SJCRH30 (cell line): Measurements from ENCODE around the gene TBC1D2. TPM values are rescaled to one million over a fixed set of nuclear protein-coding genes. Genes with fewer than 3 reads are reported as not detected.
A peak's percentile ranks its signal among the peaks of the same experiment; 100 is the strongest.

Experiments used
- DNase-seq, 2 experiments: peaks; one replicate each; pipeline ENCODE4 v3.0.0-alpha.2; 2015 to 2020
- H3K27ac ChIP-seq: fragments of 250-450 bp; sonication (Bioruptor Pico); 2 replicates; pipeline ENCODE4 v1.5.1; 2020; ENCODE audit warnings: mild to moderate bottlenecking, moderate library complexity
- H3K27me3 ChIP-seq: fragments of 250-450 bp; sonication (Bioruptor Pico); 2 replicates; pipeline ENCODE4 v1.5.1; 2020; ENCODE audit warnings: mild to moderate bottlenecking, moderate library complexity
- H3K36me3 ChIP-seq: fragments of 250-450 bp; sonication (Bioruptor Pico); 2 replicates; pipeline ENCODE4 v1.5.1; 2020; ENCODE audit warnings: mild to moderate bottlenecking, moderate library complexity
- H3K4me1 ChIP-seq: fragments of 250-450 bp; sonication (Bioruptor Pico); 2 replicates; pipeline ENCODE4 v1.5.1; 2020; ENCODE audit warnings: mild to moderate bottlenecking, moderate library complexity
- H3K4me3 ChIP-seq: fragments of 250-450 bp; sonication (Bioruptor Pico); 2 replicates; pipeline ENCODE4 v1.5.1; 2020; ENCODE audit warnings: mild to moderate bottlenecking, moderate library complexity
- H3K9me3 ChIP-seq: fragments of 250-450 bp; sonication (Bioruptor Pico); replicated peaks from 2 replicates; pipeline ENCODE4 v1.5.1; 2020; ENCODE audit warnings: mild to moderate bottlenecking, moderate library complexity
- total RNA-seq: library from RNA; depleted of rRNA; stranded (reverse); fragments of >200 nt; shearing (Covaris generic); gene quantifications from 2 replicates; pipeline ENCODE4 v1.2.3, GENCODE V29; 2014; rRNA removed

TBC1D2 gene
- 1.4 and 1.8 TPM in 2 replicates for total RNA-seq

- DNase-seq, result peak; percentile 94 to 96
- Histone ChIP-seq H3K27me3 (no peaks in the 10 kb centered on the region), H3K4me1 (peaks cover 7% of the 10 kb centered on the region; the same call in 1 of the 2 replicates), H3K9me3 (no peaks in the 10 kb centered on the region), H3K27ac (peak within 1 kb of the TSS; percentile 84), H3K36me3 (no peaks in the 10 kb centered on the region), H3K4me3 (peak within 1 kb of the TSS; percentile 64)
Measured at GRCh38 chr9:98255578-98256296, at the start of gene TBC1D2. Gene TBC1D2, minus strand, starts transcription at chr9:98255649. Its CDS starts 108 bp downstream, at chr9:98255541.

DNA sequence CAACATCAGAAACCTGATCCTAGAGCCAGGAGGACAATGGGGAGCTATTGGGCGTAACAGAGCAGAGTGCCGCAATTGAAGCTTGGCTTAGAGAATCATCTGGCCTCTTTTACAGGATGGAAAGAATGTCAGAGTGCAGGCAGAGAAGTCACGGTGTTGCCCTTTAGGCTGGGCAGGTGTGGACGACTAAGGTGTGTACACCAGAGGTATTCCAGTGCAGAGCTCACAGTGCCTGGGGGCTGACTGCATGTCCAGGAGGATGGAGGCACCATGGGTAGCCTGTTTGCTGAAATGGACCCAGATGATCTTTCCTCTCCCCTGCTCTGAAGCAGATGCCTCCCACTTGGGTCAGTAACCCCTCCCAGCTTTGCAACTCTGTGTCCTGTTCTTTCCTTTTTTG is 48.9 kb upstream of the TBC1D2 start:
- Histone ChIP-seq H3K4me3 (no peak overlapping the region), H3K4me1 (no peaks in the 10 kb centered on the region), H3K9me3 (no peaks in the 10 kb centered on the region), H3K36me3 (no peaks in the 10 kb centered on the region), H3K27ac (no peak overlapping the region), H3K27me3 (peaks cover 3% of the 10 kb centered on the region; the same call in 1 of the 2 replicates)
- DNase-seq, result no peak

GRCh38 chr9:98303633-98304125 is 48.2 kb upstream of the TBC1D2 start:
- peaks cover 3% of the 10 kb centered on the region; the same call in 1 of the 2 replicates for H3K27me3 ChIP-seq
- H3K9me3 ChIP-seq, result no peaks in the 10 kb centered on the region
- no peak overlapping the region for H3K27ac ChIP-seq
- no peaks in the 10 kb centered on the region for H3K36me3 ChIP-seq
- peak; percentile 13 to 44 for DNase-seq
- H3K4me1 ChIP-seq, result no peaks in the 10 kb centered on the region
- no peak overlapping the region for H3K4me3 ChIP-seq

DNA sequence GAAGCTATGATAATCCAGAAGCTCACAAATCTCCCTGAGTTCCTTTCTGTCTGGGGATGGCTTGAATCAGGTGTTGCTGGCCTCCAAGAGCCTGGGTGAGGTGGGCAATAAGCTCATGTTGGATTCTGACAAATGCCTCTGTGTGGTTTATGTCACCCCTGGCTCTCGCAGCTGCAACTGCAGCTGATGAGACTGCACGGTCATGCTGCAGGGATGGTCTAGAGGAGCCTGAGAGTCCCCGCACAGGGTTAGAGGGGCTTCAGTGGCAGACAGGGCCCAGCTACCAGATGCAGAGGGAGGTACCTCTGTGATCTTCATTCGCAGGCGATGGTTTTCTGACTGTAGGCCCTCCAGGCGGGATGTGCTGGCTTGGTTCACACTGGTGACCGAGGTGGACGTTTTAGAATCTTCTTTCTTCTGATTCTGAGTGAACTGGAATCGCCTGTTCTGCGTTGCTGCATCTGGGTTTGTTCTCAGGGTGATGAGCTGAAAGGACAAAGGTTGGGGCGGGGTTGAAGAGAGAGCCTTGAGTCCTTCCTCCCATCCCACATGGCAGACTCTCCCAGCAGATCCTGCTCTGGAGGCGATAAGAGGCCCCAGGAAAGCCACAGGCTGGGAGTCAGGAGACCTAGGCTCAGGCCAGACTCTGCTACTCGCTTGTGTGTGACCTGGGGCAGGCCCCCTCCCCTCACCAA is 47.6 kb upstream of the TBC1D2 start:
- H3K4me1 ChIP-seq, result no peaks in the 10 kb centered on the region
- no peak overlapping the region for H3K27ac ChIP-seq
- DNase-seq, result no peak
- H3K4me3 ChIP-seq, result no peak overlapping the region
- H3K36me3 ChIP-seq, result no peaks in the 10 kb centered on the region
- H3K9me3 ChIP-seq, result no peaks in the 10 kb centered on the region
- H3K27me3 ChIP-seq, result peaks cover 3% of the 10 kb centered on the region; the same call in 1 of the 2 replicates

- no peak for DNase-seq
- Histone ChIP-seq H3K9me3 (no peaks in the 10 kb centered on the region), H3K27me3 (peaks cover 3% of the 10 kb centered on the region; the same call in 1 of the 2 replicates), H3K27ac (no peak overlapping the region), H3K4me1 (no peaks in the 10 kb centered on the region), H3K36me3 (no peaks in the 10 kb centered on the region), H3K4me3 (no peak overlapping the region)
Measured at GRCh38 chr9:98302150-98302549, 46.7 kb upstream of the TBC1D2 start.

GRCh38 chr9:98300611-98301010 is 45.2 kb upstream of the TBC1D2 start:
- Histone ChIP-seq H3K36me3 (no peaks in the 10 kb centered on the region), H3K4me1 (no peaks in the 10 kb centered on the region), H3K27me3 (peaks cover 6% of the 10 kb centered on the region), H3K27ac (no peak overlapping the region), H3K4me3 (no peak overlapping the region), H3K9me3 (no peaks in the 10 kb centered on the region)
- no peak for DNase-seq

DNA sequence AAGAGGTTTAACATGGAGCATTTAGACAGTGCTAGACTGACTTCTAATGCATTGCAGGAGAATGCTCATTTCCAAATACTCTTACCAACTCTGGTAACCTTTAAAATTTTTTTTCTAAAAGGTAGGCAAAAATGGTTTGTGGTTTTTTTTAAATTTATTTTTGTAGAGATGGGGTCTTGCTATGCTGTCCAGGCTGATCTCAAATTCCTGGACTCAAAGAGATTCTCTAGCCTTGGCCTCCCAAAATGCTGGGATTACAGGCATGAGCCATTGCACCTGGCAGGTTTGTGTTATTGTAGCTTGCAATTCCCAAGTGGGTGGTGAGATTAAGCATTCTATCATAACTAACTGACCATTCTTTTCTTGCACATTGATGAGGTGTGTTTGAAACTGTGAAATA is 43.0 kb upstream of the TBC1D2 start:
- Histone ChIP-seq H3K36me3 (no peaks in the 10 kb centered on the region), H3K9me3 (no peaks in the 10 kb centered on the region), H3K4me3 (no peak overlapping the region), H3K4me1 (no peaks in the 10 kb centered on the region), H3K27me3 (peaks cover 6% of the 10 kb centered on the region), H3K27ac (no peak overlapping the region)
- no peak for DNase-seq

DNA sequence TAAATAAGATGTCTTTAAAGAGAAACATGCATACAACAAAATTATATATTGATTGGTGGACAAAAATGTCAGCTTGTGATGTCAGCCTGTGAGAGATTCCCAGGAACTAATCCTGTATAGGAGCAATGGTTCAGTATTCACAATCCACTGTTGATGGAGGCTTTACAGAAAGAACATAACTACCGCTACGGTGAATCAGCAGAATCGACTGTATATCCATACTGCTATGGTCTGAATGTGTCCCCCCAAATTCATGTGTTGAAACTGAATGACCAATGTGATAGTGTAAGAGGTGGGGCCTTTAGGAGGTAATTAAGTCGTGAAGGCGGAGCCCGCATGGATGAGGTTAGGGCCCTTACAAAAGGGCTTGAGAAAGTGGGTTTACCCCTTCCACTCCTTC is 40.4 kb upstream of the TBC1D2 start:
- Histone ChIP-seq H3K27me3 (peaks cover 9% of the 10 kb centered on the region; the same call in 1 of the 2 replicates), H3K4me1 (no peaks in the 10 kb centered on the region), H3K4me3 (no peak overlapping the region), H3K27ac (no peak overlapping the region), H3K36me3 (no peaks in the 10 kb centered on the region), H3K9me3 (no peaks in the 10 kb centered on the region)
- no peak for DNase-seq

GRCh38 chr9:98291820-98292219 is 36.4 kb upstream of the TBC1D2 start:
- Histone ChIP-seq H3K27me3 (peaks cover 18% of the 10 kb centered on the region; the same call in 1 of the 2 replicates), H3K9me3 (no peaks in the 10 kb centered on the region), H3K4me1 (no peaks in the 10 kb centered on the region), H3K4me3 (no peak overlapping the region), H3K27ac (no peak overlapping the region), H3K36me3 (no peaks in the 10 kb centered on the region)
- no peak for DNase-seq

DNA sequence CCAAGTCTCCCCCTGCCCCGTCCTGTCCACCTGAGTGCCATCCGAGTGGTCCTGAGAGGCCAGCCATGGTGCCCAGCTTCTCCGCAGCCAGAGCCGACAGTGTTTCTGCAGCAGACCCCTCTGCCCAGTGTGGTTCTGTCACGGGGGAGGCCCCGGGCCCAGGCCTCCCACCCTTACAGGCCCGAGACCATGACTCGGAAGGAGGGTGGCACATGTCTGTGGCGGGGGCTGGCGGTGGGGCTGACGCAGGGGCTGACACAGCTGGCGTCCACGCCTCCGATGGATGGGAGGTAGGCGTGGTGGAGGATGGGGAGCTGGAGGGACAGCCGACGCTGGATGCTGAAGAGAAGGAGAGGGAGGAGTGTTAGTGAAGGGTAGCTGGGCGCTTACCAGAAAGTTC is 35.0 kb upstream of the TBC1D2 start:
- H3K9me3 ChIP-seq, result no peaks in the 10 kb centered on the region
- no peak overlapping the region for H3K27ac ChIP-seq
- no peak for DNase-seq
- H3K4me1 ChIP-seq, result no peaks in the 10 kb centered on the region
- peaks cover 25% of the 10 kb centered on the region for H3K27me3 ChIP-seq
- no peak overlapping the region for H3K4me3 ChIP-seq
- H3K36me3 ChIP-seq, result no peaks in the 10 kb centered on the region

GRCh38 chr9:98289614-98290201 is 34.3 kb upstream of the TBC1D2 start:
- H3K36me3 ChIP-seq, result no peaks in the 10 kb centered on the region
- no peaks in the 10 kb centered on the region for H3K9me3 ChIP-seq
- H3K27ac ChIP-seq, result no peak overlapping the region
- DNase-seq, result no peak
- no peaks in the 10 kb centered on the region for H3K4me1 ChIP-seq
- peaks cover 26% of the 10 kb centered on the region for H3K27me3 ChIP-seq
- H3K4me3 ChIP-seq, result no peak overlapping the region

DNA sequence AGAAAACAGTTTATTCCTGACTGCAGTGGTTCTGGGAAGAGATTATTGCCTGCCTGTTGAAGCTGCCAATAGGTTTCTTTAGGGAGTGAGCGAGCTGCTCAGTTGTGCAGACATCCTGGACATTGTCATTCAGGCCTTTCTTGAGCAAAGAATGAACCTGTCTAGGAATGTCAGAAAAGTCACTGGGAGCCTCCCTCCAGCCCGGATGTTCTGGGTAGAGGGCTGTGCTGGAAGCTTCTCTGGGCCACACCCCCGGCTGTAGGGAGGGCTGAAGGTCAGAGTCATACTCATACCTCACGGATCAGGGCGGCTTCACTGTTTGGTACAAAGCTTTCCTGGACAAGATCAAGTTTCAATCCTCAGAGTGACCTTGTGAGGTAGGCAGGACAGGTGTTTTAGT is 33.4 kb upstream of the TBC1D2 start:
- Histone ChIP-seq H3K4me3 (no peak overlapping the region), H3K36me3 (no peaks in the 10 kb centered on the region), H3K27me3 (peaks cover 30% of the 10 kb centered on the region), H3K27ac (no peak overlapping the region), H3K9me3 (no peaks in the 10 kb centered on the region), H3K4me1 (no peaks in the 10 kb centered on the region)
- no peak for DNase-seq

- no peak overlapping the region for H3K4me3 ChIP-seq
- H3K9me3 ChIP-seq, result no peaks in the 10 kb centered on the region
- peak in 1 of 2 experiments; percentile 37 for DNase-seq
- H3K27ac ChIP-seq, result no peak overlapping the region
- H3K4me1 ChIP-seq, result no peaks in the 10 kb centered on the region
- H3K27me3 ChIP-seq, result peaks cover 32% of the 10 kb centered on the region
- H3K36me3 ChIP-seq, result no peaks in the 10 kb centered on the region
Measured at GRCh38 chr9:98287384-98287783, 31.9 kb upstream of the TBC1D2 start.

- no peaks in the 10 kb centered on the region for H3K9me3 ChIP-seq
- DNase-seq, result no peak
- H3K4me1 ChIP-seq, result no peaks in the 10 kb centered on the region
- no peak overlapping the region for H3K27ac ChIP-seq
- H3K27me3 ChIP-seq, result peaks cover 39% of the 10 kb centered on the region
- H3K4me3 ChIP-seq, result no peak overlapping the region
- H3K36me3 ChIP-seq, result no peaks in the 10 kb centered on the region
Measured at GRCh38 chr9:98285446-98285845, 30.0 kb upstream of the TBC1D2 start.

- peaks cover 37% of the 10 kb centered on the region for H3K27me3 ChIP-seq
Measured at GRCh38 chr9:98284754-98285153, 29.3 kb upstream of the TBC1D2 start.

More at GRCh38 chr9:98284754-98285153, 29.3 kb upstream of the TBC1D2 start:
- DNase-seq, result no peak
- Histone ChIP-seq H3K4me1 (no peaks in the 10 kb centered on the region), H3K36me3 (no peaks in the 10 kb centered on the region), H3K9me3 (no peaks in the 10 kb centered on the region), H3K4me3 (no peak overlapping the region), H3K27ac (no peak overlapping the region)
